HG03565 (cell line): ENCODE data around the gene SOX13.

Source experiments
- ATAC-seq: cut with Tn5 transposase; IDR thresholded peaks from one replicate; pipeline ENCODE4 v1.9.1; 2021; ENCODE audit warnings: mild to moderate bottlenecking, moderate library complexity; ENCODE audit not compliant: unreplicated experiment

The SOX13 gene

DNA sequence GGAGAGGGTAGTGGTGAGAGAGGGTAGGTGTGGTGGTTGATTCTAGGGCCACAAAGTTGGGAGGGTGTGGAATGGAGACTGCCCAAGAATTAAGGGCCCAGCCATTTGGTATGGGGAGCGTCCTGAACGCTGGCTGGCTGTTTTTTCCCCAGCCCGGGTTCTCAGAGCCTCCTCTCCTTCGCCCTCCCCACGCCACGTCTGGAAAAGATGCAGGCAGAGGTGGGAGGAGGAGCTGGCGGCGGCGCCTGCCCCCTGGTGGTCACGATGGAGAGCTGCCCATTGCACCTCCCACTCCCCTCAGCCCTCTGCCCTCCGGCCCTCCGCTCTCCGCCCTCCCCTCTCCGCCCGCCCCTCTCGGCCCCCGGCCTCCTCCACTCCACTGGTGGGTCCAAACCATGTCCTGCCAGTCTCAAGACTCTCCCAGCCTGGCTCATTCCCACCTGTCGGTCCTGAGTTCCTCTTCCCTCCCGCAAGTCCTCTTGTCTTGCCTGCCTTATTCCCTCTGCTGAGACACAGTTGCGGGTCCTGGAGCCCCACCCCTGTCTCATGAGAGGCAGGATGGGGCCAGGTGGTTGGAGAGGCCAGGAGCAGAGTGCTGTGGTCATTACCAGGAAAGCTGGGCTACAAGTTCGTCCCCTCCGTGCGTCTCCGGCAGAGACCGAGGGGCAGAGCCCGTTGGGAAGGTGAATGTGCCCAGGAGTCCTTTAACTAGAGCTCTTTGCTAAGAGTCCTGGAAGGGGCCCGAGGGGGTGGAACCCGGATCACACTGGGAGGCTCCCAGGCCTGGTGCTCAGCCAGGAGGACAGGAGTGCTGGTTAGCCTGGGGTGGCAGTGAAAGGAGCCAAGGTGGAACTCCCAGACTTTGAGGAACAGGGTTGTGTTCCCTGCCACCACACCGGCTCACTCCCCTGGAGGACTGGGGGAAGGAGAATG is 56.3 kb downstream of the SOX13 start:
- ATAC-seq, result no peak

DNA sequence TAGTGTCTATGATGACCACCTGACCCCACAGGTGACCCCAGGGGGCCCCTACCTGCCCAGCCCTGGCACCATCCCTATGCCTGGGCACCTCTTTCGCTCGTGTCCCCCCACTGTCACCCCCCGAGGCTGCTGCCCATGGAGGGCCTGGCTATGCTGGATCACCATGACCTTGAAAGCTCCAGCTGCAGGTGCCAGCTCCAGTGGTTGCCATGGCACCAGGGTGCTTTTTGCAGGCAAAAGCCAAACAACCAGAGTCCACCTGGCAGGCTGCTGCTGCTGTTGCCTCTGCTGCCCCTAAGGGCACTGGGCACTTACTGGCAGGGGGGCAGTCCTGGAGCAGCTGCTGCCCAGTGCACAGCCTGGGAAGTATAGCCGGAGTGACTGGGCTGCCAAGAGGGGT is 57.3 kb downstream of the SOX13 start:
- ATAC-seq, result no peak

DNA sequence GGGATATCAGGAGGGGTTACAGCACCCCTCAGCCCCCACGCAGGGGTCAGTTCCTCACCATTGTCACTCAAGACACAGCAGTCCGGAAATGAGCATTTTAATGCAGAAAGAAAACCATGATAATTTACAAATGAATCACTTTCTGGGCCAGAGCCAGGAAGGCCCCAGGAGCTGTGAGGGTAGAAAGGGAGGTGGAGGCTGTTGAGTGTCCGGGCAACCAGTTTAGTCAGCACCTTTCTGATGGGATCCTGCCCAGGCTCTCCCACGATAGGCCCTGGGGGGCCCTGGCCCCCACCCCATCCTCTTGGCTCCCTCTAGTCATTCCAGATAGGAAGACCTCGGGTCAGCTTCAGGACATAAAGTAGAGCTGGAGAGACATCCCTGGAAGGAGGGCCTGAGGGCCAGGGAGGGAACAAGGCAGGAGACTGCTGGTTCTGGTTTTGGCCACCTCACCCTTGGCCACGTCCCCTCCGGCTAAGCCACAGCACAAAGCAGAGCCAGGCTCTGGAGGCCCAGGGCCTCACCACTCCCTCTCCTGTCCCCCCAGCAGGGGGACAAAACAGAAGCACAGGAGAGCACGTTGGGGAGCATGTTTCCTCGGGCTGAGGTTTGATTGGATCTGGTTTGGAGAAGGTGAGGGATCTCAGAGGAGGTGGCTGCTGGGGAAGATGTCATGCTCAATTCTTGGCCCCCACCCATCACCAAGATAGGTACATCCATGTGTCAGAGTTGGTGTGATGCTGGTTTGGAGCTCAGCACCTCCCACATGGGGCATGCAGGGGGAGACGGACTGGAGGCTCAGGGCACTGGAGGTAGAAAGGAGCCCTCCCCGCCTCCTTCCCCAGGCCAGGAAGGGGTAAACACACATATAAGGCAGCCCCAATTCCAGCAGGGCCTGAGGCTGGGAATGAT is 58.3 kb downstream of the SOX13 start:
- ATAC-seq, result no peak

DNA sequence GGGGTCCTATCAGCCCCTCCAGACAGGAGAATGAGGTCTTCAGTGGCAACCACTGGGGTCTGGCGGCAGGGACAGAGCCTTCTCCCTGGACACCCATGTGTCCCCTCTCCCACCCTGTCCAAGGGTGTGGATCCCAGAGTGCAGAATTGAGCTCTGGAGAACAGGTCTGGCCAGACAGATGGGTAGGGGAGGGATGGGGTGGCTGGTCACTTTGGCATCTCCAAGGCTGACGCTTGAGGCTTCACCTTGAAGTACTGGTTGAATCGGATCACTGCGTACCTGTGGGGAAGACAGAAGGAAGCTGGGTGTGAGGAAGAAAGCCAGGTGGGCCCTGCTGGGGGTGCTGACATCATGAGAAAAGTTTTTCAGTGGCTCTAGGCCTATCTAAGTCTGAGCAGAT is 59.1 kb downstream of the SOX13 start:
- no peak for ATAC-seq

DNA sequence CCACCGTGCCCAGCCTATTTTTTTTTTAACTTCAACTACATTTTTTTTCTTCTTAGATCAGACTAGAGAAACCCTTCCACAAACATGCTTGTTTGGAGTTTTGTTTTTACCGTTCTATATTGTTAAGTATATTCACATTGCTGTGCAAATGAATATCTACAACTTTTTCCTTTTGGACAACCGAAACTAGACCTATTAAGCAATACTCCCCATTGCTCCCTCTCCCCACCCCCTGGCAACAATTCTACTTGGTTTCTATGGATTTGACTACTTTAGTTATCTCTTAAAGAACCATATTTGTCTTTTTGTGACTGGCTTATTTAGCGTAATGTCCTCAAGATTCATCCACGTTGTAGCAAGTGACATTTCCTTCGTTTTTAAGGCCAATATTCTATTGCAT is 59.8 kb downstream of the SOX13 start:
- no peak for ATAC-seq

DNA sequence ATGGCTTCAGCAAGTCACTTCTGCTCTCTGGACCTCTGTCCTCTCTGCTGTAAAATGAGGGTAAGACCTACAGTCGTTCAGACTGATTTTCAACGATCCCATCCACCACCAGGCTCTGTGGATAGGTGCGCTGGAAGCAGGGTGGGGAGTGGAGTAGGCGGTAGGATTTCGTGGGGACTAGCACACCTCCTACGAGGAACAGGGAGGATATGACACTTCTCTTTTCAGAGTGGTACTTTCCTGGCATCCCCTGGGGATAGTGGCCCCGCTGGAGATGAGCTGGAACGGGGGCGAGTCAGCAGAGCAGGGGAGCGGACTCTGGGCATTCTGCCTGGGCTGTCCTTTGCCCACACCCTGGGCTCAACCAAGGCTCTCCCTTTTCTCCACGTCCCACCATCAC is 61.2 kb downstream of the SOX13 start:
- no peak for ATAC-seq

DNA sequence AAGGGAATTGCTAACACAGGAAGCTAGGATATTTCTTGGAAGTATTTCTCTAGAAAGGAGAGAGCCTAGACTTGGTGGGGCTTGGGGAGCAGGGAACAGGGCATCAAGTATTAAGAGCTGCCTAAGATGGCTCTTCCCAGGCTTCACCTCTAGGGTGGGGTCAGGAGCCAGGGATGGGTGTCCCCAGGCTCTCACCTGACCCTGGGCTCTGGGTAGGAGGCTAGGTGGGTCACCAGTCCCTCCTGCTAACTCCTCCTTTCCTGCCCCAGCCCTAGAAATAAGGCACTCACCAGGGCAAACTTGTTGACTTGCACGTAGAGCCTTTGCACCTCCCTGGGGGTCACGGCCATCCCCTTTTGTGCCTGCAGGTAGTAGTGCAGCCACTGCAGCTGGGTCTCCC is 63.9 kb downstream of the SOX13 start:
- ATAC-seq, result no peak

DNA sequence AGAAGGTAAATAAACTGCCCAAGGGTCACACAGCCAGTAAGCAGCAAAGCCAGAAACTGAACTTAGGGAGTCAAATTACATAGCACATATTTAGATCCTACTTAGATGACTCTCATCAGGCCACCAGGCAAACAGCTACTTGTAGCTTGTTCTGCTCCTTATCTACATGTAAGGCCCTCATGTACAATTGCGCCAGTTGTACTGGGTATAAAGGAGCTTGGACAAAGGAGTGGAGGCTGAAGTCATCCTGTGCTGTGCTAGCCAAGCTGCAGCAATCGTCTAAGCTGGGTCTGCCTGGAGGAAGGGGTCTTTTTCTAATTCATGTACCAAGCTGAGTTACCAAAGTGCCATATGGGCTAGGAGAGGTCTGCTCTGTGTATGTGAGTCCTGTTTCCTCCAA is 66.2 kb downstream of the SOX13 start:
- ATAC-seq, result no peak

DNA sequence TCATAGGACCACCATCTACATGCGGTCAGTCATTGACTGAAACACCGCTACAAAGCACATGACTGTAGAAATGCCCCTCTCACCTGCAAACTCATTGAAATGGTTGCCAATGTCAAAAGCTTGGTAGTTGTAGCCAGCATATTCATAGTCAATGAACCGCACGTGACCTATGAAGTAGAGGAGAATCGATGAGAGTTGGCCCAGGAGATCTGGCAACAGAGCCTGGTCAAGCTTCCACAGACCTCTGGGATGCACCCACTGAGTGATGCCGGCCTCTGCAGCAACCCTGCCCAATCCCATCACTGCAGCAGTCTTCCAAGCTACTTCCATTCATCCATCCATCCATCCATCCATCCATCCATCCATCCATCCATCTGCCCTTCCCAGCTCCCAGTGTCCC is 67.0 kb downstream of the SOX13 start:
- ATAC-seq, result no peak

DNA sequence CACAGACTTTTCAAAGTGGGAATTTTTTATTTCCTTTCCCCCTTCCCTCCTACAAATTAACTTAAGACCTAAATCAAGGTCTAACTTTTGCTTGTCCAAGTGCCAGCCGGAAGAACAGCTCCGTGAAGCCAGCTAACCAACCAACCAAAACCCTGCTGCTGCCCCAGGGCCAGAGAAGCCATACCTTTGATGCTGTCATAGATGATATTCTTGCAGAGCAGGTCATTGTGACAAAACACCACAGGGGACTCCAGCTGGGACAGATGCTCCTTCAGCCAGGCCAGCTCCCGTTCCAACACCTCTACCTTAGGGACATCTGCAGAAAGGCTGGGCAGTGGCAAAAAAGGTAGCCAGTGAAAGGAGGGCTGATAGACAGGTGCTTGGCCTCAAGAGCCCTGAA is 68.2 kb downstream of the SOX13 start:
- no peak for ATAC-seq

DNA sequence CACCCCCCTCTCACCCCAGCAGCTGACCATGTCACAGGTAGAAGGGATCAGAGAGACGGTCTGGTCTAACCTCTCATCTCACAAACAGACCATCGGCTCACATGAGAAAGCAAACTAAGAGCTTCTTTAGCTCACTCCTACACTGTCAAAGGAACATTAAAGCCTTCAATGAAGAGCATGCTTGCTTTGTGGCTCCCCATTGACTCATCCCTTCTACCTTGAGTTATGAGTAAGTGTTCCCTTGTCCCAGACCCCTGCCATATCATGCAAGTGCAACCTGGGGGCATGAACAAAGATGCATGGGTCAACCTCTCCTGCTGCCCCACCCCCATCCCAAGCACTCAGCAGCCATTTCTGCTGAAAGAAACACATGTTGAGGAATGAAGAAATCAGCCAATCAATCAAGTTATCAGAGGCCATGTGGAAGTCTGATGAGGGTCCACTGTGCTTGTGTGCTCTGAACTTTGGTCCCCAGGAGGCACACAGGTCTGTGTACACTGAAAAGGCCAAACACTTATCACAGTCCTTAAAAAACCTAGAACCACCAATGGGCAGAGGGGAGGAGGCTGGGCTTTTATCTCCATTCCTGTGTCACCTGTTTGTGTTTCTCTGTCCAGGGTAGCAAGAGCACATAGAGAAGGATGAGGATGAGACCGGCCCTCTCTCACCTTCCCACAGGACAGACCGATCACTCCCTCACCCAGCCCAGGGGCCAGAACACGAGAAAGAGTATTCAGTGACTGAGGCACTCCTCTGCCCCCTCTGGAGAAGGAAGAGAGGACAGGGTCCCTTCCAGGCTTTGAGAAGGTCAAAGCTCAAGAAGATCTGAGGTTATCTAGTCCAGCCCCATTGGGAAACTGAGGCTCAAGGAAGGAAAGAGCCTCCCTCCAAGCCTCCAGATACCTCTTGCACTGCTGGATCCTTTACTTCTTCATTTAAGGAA is 69.4 kb downstream of the SOX13 start:
- ATAC-seq, result no peak

DNA sequence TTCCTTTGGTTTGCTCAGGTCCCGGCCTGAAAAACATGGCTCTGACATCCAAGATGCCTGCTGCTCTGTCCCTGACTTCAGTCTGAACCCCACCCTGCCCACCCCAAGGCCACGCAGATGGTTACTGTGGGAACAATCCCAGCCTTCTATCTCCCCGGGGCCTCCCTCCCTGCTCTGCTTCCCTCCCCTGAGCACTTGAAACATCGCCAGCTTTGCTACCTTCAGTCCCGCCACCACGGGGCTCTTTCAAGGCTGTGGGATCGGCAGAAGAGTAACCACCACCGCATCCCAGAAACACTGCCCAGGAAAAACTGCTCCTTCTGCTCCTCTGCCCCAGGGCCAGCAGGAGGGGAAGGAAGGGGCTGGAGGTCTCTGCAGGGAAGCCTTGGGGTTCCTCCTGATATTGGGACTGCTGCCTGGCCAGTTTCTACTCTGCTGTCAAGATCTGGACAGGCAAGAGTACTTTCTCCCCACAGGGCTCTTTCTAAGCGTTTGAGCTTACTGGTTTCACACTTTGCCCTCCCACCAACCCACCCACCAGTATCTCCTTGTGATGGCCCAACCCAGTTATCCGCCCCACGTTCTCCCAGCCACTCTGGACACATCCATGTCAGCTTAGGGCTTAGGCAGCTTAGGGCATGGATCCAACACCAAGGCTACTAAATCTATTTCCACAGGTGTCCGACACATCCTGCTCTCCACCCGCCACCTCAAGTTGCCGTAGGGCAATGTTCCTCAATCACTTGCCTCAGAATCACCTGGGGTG is 70.5 kb downstream of the SOX13 start:
- no peak for ATAC-seq

DNA sequence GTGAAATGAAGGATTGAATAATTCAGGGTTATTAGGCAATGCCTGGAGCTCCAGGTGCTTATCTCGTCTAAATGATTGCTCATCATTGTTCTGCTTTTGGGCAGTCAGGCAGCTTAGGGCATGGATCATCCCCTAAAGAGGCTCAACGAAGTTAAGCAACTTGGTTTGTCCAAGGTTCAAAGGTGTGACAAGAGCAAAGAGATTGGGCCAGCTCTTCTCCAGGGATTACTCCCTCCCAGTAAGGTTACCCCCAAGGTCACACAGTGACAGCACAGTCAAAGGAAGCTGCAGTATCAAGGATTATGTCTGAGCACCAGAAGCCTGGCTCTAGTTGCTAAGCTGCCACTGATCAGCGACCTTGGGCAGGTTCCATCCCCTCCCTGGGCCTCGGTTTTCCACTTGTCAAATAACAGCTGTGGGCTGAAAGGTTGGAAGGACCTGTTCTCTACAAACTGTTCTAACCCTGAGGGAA is 72.2 kb downstream of the SOX13 start:
- ATAC-seq, result no peak

DNA sequence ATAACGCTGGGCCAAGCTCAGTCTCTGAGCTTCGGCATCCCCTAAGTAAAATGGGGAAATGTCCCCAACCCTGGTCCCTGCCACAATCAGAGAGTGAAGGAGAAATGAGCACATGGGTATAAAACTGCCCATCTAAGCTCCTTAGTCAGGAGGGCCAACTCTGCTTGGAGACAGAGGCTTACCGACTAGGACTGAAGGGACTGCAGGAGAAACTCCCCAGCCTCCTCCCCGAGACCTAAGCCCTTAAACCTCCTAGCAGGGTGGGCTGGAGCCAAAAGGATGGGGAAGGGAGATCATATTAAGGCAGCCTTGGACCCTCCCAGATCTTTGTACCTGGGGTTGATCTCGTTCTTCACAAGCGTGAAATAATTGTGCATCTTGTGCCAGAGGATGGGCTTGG is 73.4 kb downstream of the SOX13 start:
- no peak for ATAC-seq

DNA sequence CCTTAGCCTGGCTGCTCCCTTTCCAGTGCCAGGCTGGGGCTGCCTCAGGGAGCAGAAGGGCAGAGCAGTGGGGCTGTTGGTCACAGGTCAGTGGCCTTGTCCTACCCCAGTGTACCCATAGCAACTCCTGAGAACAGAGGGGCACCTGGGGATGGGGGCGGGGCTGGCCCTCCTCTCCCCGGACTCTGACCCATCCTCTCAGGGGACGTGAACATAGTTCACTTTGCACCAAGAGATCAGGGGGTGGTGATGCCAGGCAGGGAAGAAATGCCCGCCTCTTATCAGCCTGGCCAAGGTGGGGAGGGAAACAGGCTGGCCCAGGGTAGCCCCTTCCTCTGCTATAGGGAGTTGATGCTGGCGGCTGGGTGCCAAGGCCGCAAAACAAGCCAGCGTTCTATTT is 74.0 kb downstream of the SOX13 start:
- no peak for ATAC-seq

DNA sequence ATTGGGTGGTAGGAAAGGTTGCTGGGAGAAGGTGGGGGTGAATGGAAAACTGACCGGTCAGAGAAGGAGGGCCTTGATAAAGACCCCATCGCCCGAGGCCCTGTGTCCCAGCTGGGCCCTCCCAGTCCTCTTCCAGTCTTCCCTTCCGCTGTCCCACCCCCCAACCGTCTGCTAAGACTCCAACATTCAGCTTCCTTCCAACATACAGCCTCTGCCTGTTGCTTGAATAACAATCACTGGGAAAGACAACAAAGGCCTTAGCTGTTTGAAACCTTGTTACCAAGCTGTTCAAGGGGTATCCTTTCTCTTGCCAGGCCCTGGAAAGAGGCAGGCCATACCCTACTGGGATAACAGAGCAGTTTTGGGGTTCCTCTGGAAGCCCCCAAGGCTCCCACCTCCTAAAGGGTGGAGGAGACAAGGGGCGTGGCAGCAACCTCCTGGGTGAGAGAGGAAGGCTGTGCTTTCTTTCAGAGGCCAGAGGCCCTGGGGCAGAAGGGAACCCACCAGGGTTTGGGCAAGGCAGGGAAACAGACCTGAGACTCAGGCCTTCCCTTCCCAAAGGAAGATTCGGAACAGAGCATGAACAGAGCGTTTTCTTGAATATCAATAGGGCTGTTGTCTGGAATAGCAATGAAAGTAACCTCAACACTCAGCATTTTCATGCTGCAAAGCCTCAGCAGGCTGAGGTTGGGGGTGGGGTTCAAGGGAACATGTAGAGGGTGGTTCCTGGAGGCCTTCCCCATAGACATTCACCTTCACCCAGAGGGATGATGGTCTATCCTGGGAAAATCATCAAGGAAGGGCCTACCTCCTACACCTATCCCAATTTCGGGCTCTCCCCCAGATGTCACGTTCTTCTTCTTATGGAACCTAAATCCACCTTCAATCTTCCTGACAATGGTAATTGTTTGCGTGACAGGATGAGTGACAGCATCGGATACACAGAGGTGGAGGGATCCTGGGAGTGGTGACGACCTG is 74.8 kb downstream of the SOX13 start:
- ATAC-seq, result no peak

DNA sequence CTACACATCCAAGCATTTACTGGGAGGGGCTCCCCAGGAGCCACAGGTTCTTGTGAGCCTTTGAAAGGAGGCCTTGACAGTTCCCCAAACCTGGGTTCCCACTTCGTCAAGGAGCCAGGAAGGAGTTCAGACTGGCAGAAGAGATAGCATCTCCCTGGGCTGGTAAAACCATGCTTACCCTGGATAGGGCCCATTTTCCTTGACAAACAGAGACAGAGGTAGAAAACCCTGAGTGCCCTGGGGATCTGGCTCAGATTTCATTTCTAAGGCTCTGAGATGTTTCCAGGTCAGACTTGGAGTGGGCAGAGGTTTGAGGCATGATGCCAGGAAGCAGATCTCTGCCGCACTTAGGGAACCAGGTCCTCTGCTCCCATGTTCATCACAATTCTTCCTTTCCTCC is 76.2 kb downstream of the SOX13 start:
- no peak for ATAC-seq

DNA sequence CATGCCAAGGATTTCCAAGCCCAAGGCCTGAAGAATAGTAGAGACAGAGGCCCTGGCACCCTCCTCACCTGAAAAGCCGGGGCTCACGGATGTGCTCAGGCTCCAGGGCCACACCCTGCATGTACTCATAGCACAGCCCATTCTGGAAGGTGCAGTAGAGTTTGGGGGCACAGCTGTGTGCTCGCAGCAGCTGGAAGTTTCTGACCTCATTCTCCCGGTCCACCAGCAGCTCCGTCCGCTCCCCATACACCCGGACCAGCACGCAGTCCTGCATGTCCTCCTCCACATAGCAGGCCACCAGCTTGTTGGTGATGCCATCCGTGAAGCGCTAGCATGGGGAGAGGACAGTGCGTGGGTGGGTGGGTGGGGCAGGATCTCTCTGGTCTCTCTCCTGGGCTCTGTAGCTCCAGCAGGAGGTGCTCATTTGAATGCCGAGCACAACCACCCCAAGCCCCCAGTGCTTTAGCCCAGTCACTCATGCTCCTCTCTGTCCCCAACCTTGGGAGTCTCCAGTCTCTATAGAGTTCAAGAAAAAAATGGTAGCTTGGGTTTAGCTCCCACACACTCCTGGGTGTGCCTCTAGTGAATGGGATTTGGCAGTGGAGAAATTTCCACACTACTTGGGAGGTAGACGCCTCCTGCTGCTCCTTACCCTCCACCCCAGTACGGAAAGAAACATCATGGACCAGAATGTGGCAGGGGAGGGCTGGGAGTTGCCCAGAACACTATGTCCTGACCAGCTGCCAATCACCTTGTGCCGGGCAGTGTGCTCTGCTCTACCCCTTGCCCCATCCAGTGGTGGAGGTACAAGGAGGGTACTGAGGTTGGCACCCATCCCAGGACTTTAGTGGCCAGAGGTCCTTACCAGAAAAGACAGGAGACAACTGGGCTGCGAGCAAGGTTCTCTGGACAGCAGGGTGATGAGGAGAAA is 77.0 kb downstream of the SOX13 start:
- ATAC-seq, result no peak
